Activated T-helper 17 cell treated with anti-CD3 and anti-CD28 coated beads, Interleukin-2, amount 50 U/mL, for 72 hours (primary cell): Measurements from ENCODE around the gene LY6G6F. TPM values are rescaled to one million over a fixed set of nuclear protein-coding genes. Genes with fewer than 3 reads are reported as not detected.

ENCODE experiments used
- ATAC-seq: fragments of 150-1000 bp; cut with Tn5 transposase; replicated peaks from 2 replicates; pipeline ENCODE4 v1.10.0; 2021; ENCODE audit warnings: mild to moderate bottlenecking, moderate library complexity
- H3K27ac Mint-ChIP-seq: one replicate; pipeline ENCODE4 v1.8.0; 2022; ENCODE audit warnings: mixed read lengths
- H3K27me3 Mint-ChIP-seq: one replicate; pipeline ENCODE4 v1.8.0; 2022; ENCODE audit warnings: mixed read lengths
- H3K36me3 Mint-ChIP-seq: one replicate; pipeline ENCODE4 v1.8.0; 2022; ENCODE audit warnings: low read depth, mild to moderate bottlenecking, mixed read lengths
- H3K4me1 Mint-ChIP-seq: one replicate; pipeline ENCODE4 v1.8.0; 2022; ENCODE audit warnings: mixed read lengths
- H3K4me3 Mint-ChIP-seq: one replicate; pipeline ENCODE4 v1.8.0; 2022; ENCODE audit warnings: mild to moderate bottlenecking, mixed read lengths
- H3K9me3 Mint-ChIP-seq: one replicate; pipeline ENCODE4 v1.8.0; 2022; ENCODE audit warnings: mixed read lengths
- total RNA-seq, 2 donors: library from RNA; stranded (reverse); gene quantifications; one replicate each; pipeline ENCODE4 v1.2.3, GENCODE V29; 2022

The LY6G6F gene
- total RNA-seq, 2 donors from 2014 or later, result not detected

DNA sequence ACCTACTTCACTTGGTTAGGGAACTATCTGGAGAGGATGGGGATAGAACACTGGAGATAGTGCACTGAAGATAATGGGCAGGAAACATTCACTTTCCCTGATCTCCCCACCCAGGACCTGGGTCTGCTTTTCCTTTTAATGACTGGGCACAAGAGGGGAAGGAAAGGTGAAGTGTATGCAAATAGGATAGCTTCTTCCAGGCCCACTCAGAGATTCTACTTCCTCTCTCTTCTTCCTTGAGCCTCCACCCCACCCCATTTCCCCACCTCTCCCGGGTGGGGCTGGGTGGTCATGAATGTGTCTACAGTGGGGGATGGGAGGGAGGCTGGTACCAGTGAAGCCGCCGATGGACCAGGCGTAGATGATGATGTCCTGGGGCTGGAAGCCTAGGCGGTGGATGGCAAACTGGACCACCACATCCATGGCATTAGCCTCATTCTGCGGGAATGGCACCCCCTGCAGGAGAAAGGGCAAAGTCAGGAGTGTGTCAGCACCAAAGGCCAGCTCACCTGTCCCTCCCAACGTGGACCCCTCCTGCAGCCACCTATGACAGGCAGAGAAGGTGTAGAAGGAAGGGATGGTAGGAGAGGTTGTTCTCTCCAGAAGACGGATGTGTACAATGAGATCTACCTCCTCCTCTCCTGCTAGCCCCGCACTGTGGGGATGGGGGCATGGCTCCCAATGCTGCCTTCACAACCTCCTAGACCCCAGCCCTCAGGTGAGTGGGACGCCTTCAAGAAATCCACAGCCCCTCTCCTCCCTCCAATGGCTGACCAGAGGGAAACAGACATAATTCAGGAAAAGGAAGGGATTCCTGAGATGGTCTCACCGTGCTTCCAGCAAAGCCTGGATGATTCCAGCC lies 17.2 kb upstream of the LY6G6F start:
- Mint-ChIP-seq H3K4me3 (no peak overlapping the region), H3K27ac (peak overlapping the region; percentile 57), H3K4me1 (no peaks in the 10 kb centered on the region), H3K27me3 (no peaks in the 10 kb centered on the region), H3K36me3 (peaks cover 89% of the 10 kb centered on the region), H3K9me3 (no peaks in the 10 kb centered on the region)
- no peak for ATAC-seq

DNA sequence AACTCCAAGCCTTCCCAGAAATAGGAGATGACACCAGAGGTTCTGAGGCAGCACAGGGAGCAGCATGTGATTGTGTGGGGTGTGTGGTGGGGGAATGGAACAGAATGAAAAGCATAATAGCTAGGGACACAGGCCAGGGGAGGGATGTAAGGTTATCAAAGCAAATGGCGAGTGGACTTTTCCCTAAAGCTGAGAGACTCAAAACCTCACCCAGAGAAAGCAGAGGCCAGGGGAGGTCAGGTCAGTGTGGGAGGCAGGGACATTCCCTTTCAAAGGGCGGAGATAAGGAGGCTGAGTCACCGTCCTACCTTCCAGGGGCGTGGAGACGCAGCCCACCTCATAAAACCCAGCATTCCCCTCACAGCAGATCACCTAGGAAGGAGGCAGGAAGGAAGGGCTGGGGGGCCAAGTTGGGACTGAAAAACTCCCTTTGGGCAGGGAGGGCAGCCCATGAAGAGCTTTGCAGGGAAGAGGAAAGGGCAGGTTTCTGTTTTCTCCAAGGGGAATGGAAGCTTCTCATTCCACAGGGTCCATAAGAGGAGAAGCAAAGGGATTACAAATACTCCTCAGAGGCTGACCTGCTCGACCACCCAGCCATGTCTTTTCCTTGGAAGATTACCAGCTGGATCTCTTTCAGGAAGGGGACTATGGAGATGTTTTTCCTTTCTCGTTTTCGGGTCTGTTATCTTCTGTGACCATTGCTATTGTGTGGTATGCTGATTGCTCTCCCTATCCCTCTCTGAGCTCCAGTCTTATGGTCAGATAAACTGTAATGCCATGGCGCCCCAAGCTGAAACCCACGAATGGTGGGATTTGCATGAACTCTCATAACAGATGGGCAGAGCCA lies 16.2 kb upstream of the LY6G6F start:
- peak; percentile 47 for ATAC-seq
- Mint-ChIP-seq H3K27ac (peak overlapping the region; percentile 57), H3K36me3 (peaks cover 91% of the 10 kb centered on the region), H3K9me3 (no peaks in the 10 kb centered on the region), H3K27me3 (no peaks in the 10 kb centered on the region), H3K4me1 (no peaks in the 10 kb centered on the region), H3K4me3 (no peak overlapping the region)

- H3K27me3 Mint-ChIP-seq, result no peaks in the 10 kb centered on the region
- no peaks in the 10 kb centered on the region for H3K9me3 Mint-ChIP-seq
- peak overlapping the region; percentile 57 for H3K27ac Mint-ChIP-seq
- ATAC-seq, result no peak
- no peaks in the 10 kb centered on the region for H3K4me1 Mint-ChIP-seq
- H3K36me3 Mint-ChIP-seq, result peaks cover 91% of the 10 kb centered on the region
- H3K4me3 Mint-ChIP-seq, result no peak overlapping the region
Observed at GRCh38 chr6:31691078-31691463, 15.6 kb upstream of the LY6G6F start.

- H3K4me3 Mint-ChIP-seq, result no peak overlapping the region
- H3K27me3 Mint-ChIP-seq, result no peaks in the 10 kb centered on the region
- peaks cover 92% of the 10 kb centered on the region for H3K36me3 Mint-ChIP-seq
- ATAC-seq, result no peak
- no peaks in the 10 kb centered on the region for H3K9me3 Mint-ChIP-seq
- no peaks in the 10 kb centered on the region for H3K4me1 Mint-ChIP-seq
- no peak overlapping the region for H3K27ac Mint-ChIP-seq
Observed at GRCh38 chr6:31691564-31692108, 15.0 kb upstream of the LY6G6F start.

DNA sequence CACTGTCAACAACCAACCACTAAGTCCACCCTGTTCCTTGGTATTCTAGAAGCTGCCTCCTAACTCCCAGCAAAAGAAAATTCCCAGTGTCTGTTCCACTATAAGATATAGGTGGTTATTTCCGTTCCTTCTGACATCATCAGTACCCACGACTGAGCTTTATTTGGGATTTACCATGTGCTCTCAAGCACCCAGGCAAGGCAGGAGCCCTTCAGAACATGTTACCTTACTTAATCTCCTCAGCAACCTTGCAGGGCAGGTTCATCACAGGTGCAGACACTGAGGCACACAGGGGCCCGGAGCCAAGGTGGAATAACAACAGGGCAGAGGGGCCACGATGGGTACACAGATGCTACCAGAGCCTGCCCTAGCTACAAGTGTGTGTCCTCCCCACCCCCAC lies 14.3 kb upstream of the LY6G6F start:
- no peaks in the 10 kb centered on the region for H3K27me3 Mint-ChIP-seq
- H3K27ac Mint-ChIP-seq, result no peak overlapping the region
- H3K4me1 Mint-ChIP-seq, result peaks cover 3% of the 10 kb centered on the region
- ATAC-seq, result no peak
- no peaks in the 10 kb centered on the region for H3K9me3 Mint-ChIP-seq
- no peak overlapping the region for H3K4me3 Mint-ChIP-seq
- H3K36me3 Mint-ChIP-seq, result peaks cover 95% of the 10 kb centered on the region

DNA sequence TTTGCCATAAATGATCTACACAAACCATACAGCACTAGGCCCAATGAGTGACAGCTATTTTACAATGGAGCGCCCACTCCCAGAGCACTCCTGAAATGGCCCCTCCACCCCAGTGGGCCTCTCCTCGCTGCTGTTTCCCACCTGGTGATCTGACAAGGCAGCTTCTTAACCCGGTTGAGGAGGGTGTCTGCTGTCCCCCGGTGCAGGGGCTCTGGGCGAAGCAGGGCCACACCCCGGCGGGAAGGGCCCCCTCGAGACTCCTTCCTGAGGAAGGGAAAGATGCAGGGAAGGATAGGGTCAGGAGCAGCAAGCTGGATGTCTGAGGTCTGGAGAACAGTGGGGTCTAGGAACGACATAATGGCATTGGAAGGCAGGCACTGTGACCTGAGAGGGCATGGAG lies 13.8 kb upstream of the LY6G6F start:
- H3K27me3 Mint-ChIP-seq, result no peaks in the 10 kb centered on the region
- no peak overlapping the region for H3K27ac Mint-ChIP-seq
- peaks cover 95% of the 10 kb centered on the region for H3K36me3 Mint-ChIP-seq
- ATAC-seq, result no peak
- no peak overlapping the region for H3K4me3 Mint-ChIP-seq
- H3K4me1 Mint-ChIP-seq, result peaks cover 8% of the 10 kb centered on the region
- no peaks in the 10 kb centered on the region for H3K9me3 Mint-ChIP-seq

DNA sequence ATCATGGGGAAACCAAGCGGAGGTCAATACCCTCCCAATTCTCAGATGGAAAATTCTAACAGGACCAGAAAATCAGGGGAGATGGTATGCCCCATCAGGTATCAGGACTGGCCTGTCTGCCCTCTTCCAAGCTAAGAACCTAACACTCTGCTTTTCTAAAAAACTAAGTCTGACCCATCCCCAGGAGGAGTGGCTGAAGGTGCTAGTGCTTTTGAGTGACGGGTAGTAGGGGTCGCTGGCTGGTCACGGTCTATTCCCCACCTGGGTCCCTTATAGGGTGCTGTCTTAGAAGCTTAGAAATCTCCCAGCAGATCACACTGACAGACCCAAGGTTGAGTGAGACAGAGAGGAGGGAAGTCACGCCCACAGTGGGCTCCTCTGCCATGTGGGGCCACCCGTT lies 13.1 kb upstream of the LY6G6F start:
- no peak for ATAC-seq
- Mint-ChIP-seq H3K4me3 (no peak overlapping the region), H3K27ac (no peak overlapping the region), H3K4me1 (peaks cover 10% of the 10 kb centered on the region), H3K36me3 (peaks cover 94% of the 10 kb centered on the region), H3K27me3 (no peaks in the 10 kb centered on the region), H3K9me3 (no peaks in the 10 kb centered on the region)

- Mint-ChIP-seq H3K4me1 (peaks cover 19% of the 10 kb centered on the region), H3K27me3 (no peaks in the 10 kb centered on the region), H3K9me3 (no peaks in the 10 kb centered on the region), H3K36me3 (peaks cover 86% of the 10 kb centered on the region), H3K4me3 (peak overlapping the region; percentile 36), H3K27ac (peak overlapping the region; percentile 62)
- peak; percentile 87 for ATAC-seq
Observed at GRCh38 chr6:31697555-31697954, 9.1 kb upstream of the LY6G6F start.

GRCh38 chr6:31700740-31701401 lies 5.8 kb upstream of the LY6G6F start:
- no peak for ATAC-seq
- Mint-ChIP-seq H3K36me3 (peaks cover 54% of the 10 kb centered on the region), H3K27ac (peak overlapping the region; percentile 98), H3K4me1 (peaks cover 24% of the 10 kb centered on the region), H3K27me3 (no peaks in the 10 kb centered on the region), H3K4me3 (peak overlapping the region; percentile 98), H3K9me3 (no peaks in the 10 kb centered on the region)

DNA sequence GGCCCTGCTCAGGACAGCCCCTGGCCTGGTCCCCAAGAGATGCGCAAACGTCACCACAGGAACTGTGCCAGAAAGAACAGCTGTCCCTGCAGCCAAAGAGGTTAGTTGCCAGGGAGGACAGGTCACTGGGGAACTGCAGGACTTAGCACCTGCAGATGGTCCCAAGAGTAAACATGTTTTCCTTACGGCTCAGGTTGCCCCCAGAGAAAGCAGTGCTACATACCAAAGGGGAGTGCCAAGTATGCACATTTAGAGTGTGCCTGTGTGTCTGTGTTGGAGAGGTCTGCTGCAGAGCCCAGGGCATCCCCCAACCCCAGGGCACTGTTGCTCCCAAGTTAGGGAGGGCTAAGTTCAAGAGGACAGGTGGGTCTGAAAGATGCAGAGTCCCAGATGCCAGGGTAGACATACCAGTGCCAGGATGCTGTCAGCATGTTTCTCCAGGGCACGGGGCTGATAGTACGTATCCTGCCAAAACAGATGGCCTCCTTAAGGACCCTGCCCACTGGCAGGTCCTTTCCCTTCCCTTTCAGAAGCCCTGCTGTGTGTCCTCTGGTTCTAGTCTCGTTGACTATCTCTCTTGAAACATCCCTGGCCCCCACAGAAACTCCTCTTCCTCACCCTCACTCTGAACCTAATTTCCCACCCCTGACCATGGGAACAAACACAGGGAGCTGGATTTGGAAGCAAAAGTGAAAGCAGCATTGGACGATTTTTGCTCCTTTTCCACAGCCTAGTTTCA lies 4.8 kb upstream of the LY6G6F start:
- peak overlapping the region; percentile 98 for H3K4me3 Mint-ChIP-seq
- no peaks in the 10 kb centered on the region for H3K9me3 Mint-ChIP-seq
- peaks cover 24% of the 10 kb centered on the region for H3K4me1 Mint-ChIP-seq
- no peak for ATAC-seq
- H3K36me3 Mint-ChIP-seq, result peaks cover 44% of the 10 kb centered on the region
- peak overlapping the region; percentile 98 for H3K27ac Mint-ChIP-seq
- no peaks in the 10 kb centered on the region for H3K27me3 Mint-ChIP-seq

DNA sequence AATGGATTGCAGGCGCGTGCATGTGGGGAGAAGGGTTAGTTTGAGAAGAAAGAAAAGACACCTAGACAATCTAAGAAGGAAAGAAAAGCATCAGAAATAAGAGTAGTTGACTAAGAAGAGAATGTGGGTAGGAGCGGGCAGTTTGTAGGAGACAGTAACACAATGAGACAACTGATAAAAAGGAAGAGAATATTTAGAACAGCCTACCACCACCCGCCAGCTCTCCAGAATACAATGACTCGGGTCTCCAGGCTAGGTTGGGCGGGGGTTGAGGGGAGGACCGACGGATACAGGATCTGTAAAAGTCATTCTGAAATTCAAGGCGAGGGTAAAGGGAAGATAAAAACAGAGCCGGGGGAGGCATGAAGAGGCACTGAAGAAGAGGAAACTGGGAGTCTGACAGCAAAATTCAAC lies 4.3 kb upstream of the LY6G6F start:
- Mint-ChIP-seq H3K27ac (peak overlapping the region; percentile 98), H3K9me3 (no peaks in the 10 kb centered on the region), H3K4me1 (peaks cover 20% of the 10 kb centered on the region), H3K36me3 (peaks cover 38% of the 10 kb centered on the region), H3K4me3 (peak overlapping the region; percentile 98), H3K27me3 (no peaks in the 10 kb centered on the region)
- ATAC-seq, result peak; percentile 25

- Mint-ChIP-seq H3K27ac (peak within 1 kb of the TSS; percentile 98), H3K4me1 (peaks cover 14% of the 10 kb centered on the region), H3K27me3 (no peaks in the 10 kb centered on the region), H3K36me3 (peaks cover 32% of the 10 kb centered on the region), H3K4me3 (peak within 1 kb of the TSS; percentile 98), H3K9me3 (no peaks in the 10 kb centered on the region)
- peak; percentile 97 for ATAC-seq
Observed at GRCh38 chr6:31702819-31703716, 3.6 kb upstream of the LY6G6F start, which contains the start of gene ABHD16A. Gene ABHD16A, minus strand, starts transcription at chr6:31703324. Its CDS starts 43 bp downstream, at chr6:31703281.

DNA sequence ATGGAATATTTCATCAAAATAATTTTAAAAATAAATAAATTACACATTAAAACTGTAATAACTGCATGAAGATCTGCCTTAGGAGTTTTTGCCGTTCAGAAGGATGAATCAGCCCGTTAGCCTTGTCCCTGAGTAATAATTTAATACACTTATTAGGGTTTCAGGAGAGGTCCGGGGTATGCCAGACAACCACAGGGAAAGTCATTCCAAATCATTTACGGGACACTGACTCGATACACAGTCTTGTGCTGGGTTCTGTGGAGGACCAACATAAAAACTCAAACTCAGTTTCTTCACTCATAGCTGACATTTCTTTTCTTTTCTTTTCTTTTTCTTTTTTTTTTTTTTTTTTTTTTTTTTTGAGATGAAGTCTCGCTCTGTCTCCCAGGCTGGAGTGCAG lies 735 bp upstream of the LY6G6F start:
- Mint-ChIP-seq H3K4me1 (peaks cover 17% of the 10 kb centered on the region), H3K27me3 (no peaks in the 10 kb centered on the region), H3K36me3 (peaks cover 5% of the 10 kb centered on the region), H3K9me3 (no peaks in the 10 kb centered on the region), H3K4me3 (no peak overlapping the region), H3K27ac (no peak overlapping the region)
- ATAC-seq, result no peak
